ENCODE measurements around the gene STARD10.

The STARD10 gene

DNA sequence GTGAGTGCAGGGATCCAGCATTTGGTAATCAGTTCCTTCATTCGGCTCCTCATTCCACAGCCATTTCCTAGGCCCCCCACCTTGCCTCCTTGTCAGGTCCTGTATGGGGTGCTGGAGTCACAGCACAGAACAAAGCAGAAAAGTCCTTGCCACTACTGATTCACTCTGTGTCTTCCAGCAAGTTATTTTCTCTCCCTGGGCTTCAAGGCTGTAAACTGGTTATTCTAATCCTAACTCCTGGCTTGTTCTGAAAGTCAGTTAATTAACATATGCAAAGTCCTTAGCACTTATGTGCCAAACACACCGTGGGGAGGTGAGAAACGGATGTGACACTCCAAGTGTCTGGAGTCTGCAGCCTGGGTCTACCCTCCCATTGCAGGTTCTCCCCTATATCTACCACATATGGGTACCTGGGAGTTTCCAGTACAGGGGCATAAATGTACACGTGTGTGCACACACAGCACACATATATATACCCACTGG lies 89.0 kb downstream of the STARD10 start:
- no peak for DNase-seq (ENCODE audit: low read depth)

Measured in stimulated activated CD8-positive, alpha-beta memory T cell treated with anti-CD3 and anti-CD28 coated beads, Interleukin-12 subunit alpha, Interleukin-12 subunit beta, amount 100 ng/mL, for 4 hours (primary cell).